Vagina (tissue), 2 donors: ENCODE results near the gene FKRP.

Source experiments
- CTCF ChIP-seq, 3 experiments: fragments of 450-650 bp in 2 of 3; fragments of 200-600 bp in 1 of 3; sonication (generic) in 1 of 3; IDR thresholded peaks; one replicate each; pipeline ENCODE4 v1.5.1; 2017 to 2019; ENCODE audit warnings: antibody characterized with exemption in 3 of 3, mild to moderate bottlenecking in 2 of 3, moderate library complexity in 2 of 3
- POLR2A ChIP-seq, 2 donors: fragments of 450-650 bp; IDR thresholded peaks; one replicate each; pipeline ENCODE4 v1.6.1; 2017; ENCODE audit warnings: antibody characterized with exemption in 2 of 2, mild to moderate bottlenecking in 2 of 2, moderate library complexity in 2 of 2

- no peak for TF ChIP-seq CTCF (IDR thresholded peaks at IDR 0.05)
- TF ChIP-seq POLR2A (IDR thresholded peaks at IDR 0.05): no peak
Observed at GRCh38 chr19:46788968-46789338, 43.1 kb downstream of the FKRP start.
